ENCODE results near the gene UVRAG.

Gene UVRAG

GRCh38 chr11:75899806-75900205 lies 84.8 kb downstream of the UVRAG start:
- Histone ChIP-seq H3K36me3 (ENCODE audit: control insufficient read depth, insufficient read depth, low read length) (no peaks in the 10 kb centered on the region), H3K4me2 (ENCODE audit: low read length) (no peak overlapping the region)
- whole genome bisulfite sequencing (ENCODE audit: extremely low coverage, insufficient coverage, low lambda C conversion rate) = no CpG with 5 or more reads among the region's 2 CpGs

GRCh38 chr11:75900848-75901247 lies 85.8 kb downstream of the UVRAG start:
- Histone ChIP-seq H3K4me1 (ENCODE audit: control insufficient read depth, low read depth, low read length) (no peaks in the 10 kb centered on the region), H3K79me2 (ENCODE audit: control insufficient read depth, insufficient read depth, low read length) (no peaks in the 10 kb centered on the region), H4K8ac (ENCODE audit: low read depth, low read length) (no peak overlapping the region), H2BK15ac (replicated peaks; ENCODE audit: low read depth) (no peak overlapping the region), H3K4me3 (ENCODE audit: low read length) (no peak overlapping the region), H2AK5ac (ENCODE audit: low read length) (no peak overlapping the region), H3K4ac (ENCODE audit: low read depth, low read length) (no peak overlapping the region), H2BK120ac (ENCODE audit: low read depth, low read length) (no peak overlapping the region), H3K79me1 (ENCODE audit: low read length) (no peaks in the 10 kb centered on the region), H2BK5ac (ENCODE audit: low read length) (no peak overlapping the region), H4K5ac (ENCODE audit: low read length) (no peak overlapping the region), H3K23ac (ENCODE audit: low read length) (no peak overlapping the region), H3K4me2 (ENCODE audit: low read length) (no peak overlapping the region), H3K18ac (ENCODE audit: low read length) (no peak overlapping the region), H3K27ac (ENCODE audit: low read depth, low read length) (no peak overlapping the region), H3K56ac (ENCODE audit: low read length) (no peak overlapping the region), H3K36me3 (ENCODE audit: control insufficient read depth, insufficient read depth, low read length) (no peaks in the 10 kb centered on the region), H3K27me3 (ENCODE audit: insufficient read depth, low read length, poor library complexity) (no peaks in the 10 kb centered on the region), H3K9ac (ENCODE audit: low read length) (no peak overlapping the region)
- no peak for DNase-seq
- WGBS (ENCODE audit: extremely low coverage, insufficient coverage, low lambda C conversion rate) = no CpG with 5 or more reads among the region's 3 CpGs

More at GRCh38 chr11:75899806-75900205, 84.8 kb downstream of the UVRAG start:
- H3K27me3 ChIP-seq (ENCODE audit: insufficient read depth, low read length, poor library complexity) = no peaks in the 10 kb centered on the region
- no peak overlapping the region for H4K8ac ChIP-seq (ENCODE audit: low read depth, low read length)
- H3K4me1 ChIP-seq (ENCODE audit: control insufficient read depth, low read depth, low read length) = no peaks in the 10 kb centered on the region
- H3K4ac ChIP-seq (ENCODE audit: low read depth, low read length) = no peak overlapping the region
- no peak overlapping the region for H4K5ac ChIP-seq (ENCODE audit: low read length)
- no peak overlapping the region for H3K27ac ChIP-seq (ENCODE audit: low read depth, low read length)
- no peak overlapping the region for H3K18ac ChIP-seq (ENCODE audit: low read length)
- H3K79me2 ChIP-seq (ENCODE audit: control insufficient read depth, insufficient read depth, low read length) = no peaks in the 10 kb centered on the region
- no peak overlapping the region for H3K56ac ChIP-seq (ENCODE audit: low read length)
- H3K9ac ChIP-seq (ENCODE audit: low read length) = no peak overlapping the region
- H2BK120ac ChIP-seq (ENCODE audit: low read depth, low read length) = no peak overlapping the region
- H2AK5ac ChIP-seq (ENCODE audit: low read length) = no peak overlapping the region
- no peak overlapping the region for H2BK5ac ChIP-seq (ENCODE audit: low read length)
- H3K4me3 ChIP-seq (ENCODE audit: low read length) = no peak overlapping the region
- H2BK15ac ChIP-seq (replicated peaks; ENCODE audit: low read depth) = no peak overlapping the region
- H3K23ac ChIP-seq (ENCODE audit: low read length) = no peak overlapping the region
- DNase-seq = no peak
- H3K79me1 ChIP-seq (ENCODE audit: low read length) = no peaks in the 10 kb centered on the region

- Histone ChIP-seq H4K5ac (ENCODE audit: low read length) (no peak overlapping the region), H3K79me1 (ENCODE audit: low read length) (no peaks in the 10 kb centered on the region), H2AK5ac (ENCODE audit: low read length) (no peak overlapping the region), H3K79me2 (ENCODE audit: control insufficient read depth, insufficient read depth, low read length) (no peaks in the 10 kb centered on the region), H3K27me3 (ENCODE audit: insufficient read depth, low read length, poor library complexity) (no peaks in the 10 kb centered on the region), H3K23ac (ENCODE audit: low read length) (no peak overlapping the region), H3K4me3 (ENCODE audit: low read length) (no peak overlapping the region), H3K18ac (ENCODE audit: low read length) (no peak overlapping the region), H3K56ac (ENCODE audit: low read length) (no peak overlapping the region), H3K4ac (ENCODE audit: low read depth, low read length) (no peak overlapping the region), H3K36me3 (ENCODE audit: control insufficient read depth, insufficient read depth, low read length) (no peaks in the 10 kb centered on the region), H3K9ac (ENCODE audit: low read length) (no peak overlapping the region), H3K4me1 (ENCODE audit: control insufficient read depth, low read depth, low read length) (no peaks in the 10 kb centered on the region), H2BK120ac (ENCODE audit: low read depth, low read length) (no peak overlapping the region), H4K8ac (ENCODE audit: low read depth, low read length) (no peak overlapping the region), H2BK5ac (ENCODE audit: low read length) (no peak overlapping the region), H3K27ac (ENCODE audit: low read depth, low read length) (no peak overlapping the region), H2BK15ac (replicated peaks; ENCODE audit: low read depth) (no peak overlapping the region), H3K4me2 (ENCODE audit: low read length) (no peak overlapping the region)
- DNase-seq = peak; percentile 11
- no CpG with 5 or more reads among the region's 2 CpGs for WGBS (ENCODE audit: extremely low coverage, insufficient coverage, low lambda C conversion rate)
These were observed 87.6 kb downstream of the UVRAG start for GRCh38 chr11:75902631-75903030.

- no peak overlapping the region for H3K4ac ChIP-seq (ENCODE audit: low read depth, low read length)
- H2BK120ac ChIP-seq (ENCODE audit: low read depth, low read length) = no peak overlapping the region
- H4K5ac ChIP-seq (ENCODE audit: low read length) = no peak overlapping the region
- H2BK5ac ChIP-seq (ENCODE audit: low read length) = no peak overlapping the region
- H2BK15ac ChIP-seq (replicated peaks; ENCODE audit: low read depth) = no peak overlapping the region
- H3K36me3 ChIP-seq (ENCODE audit: control insufficient read depth, insufficient read depth, low read length) = no peaks in the 10 kb centered on the region
- H3K4me1 ChIP-seq (ENCODE audit: control insufficient read depth, low read depth, low read length) = no peaks in the 10 kb centered on the region
- H4K8ac ChIP-seq (ENCODE audit: low read depth, low read length) = no peak overlapping the region
- no peak overlapping the region for H3K4me2 ChIP-seq (ENCODE audit: low read length)
- no peak overlapping the region for H3K56ac ChIP-seq (ENCODE audit: low read length)
- no peak overlapping the region for H3K4me3 ChIP-seq (ENCODE audit: low read length)
- H3K9ac ChIP-seq (ENCODE audit: low read length) = no peak overlapping the region
- H3K79me2 ChIP-seq (ENCODE audit: control insufficient read depth, insufficient read depth, low read length) = no peaks in the 10 kb centered on the region
- no peak overlapping the region for H2AK5ac ChIP-seq (ENCODE audit: low read length)
- no peaks in the 10 kb centered on the region for H3K79me1 ChIP-seq (ENCODE audit: low read length)
- H3K18ac ChIP-seq (ENCODE audit: low read length) = no peak overlapping the region
- no peak overlapping the region for H3K23ac ChIP-seq (ENCODE audit: low read length)
- no CpG with 5 or more reads among the region's 2 CpGs for WGBS (ENCODE audit: extremely low coverage, insufficient coverage, low lambda C conversion rate)
- no peak overlapping the region for H3K27ac ChIP-seq (ENCODE audit: low read depth, low read length)
- no peak for DNase-seq
- H3K27me3 ChIP-seq (ENCODE audit: insufficient read depth, low read length, poor library complexity) = no peaks in the 10 kb centered on the region
These were observed 88.3 kb downstream of the UVRAG start for GRCh38 chr11:75903276-75903675.

DNA sequence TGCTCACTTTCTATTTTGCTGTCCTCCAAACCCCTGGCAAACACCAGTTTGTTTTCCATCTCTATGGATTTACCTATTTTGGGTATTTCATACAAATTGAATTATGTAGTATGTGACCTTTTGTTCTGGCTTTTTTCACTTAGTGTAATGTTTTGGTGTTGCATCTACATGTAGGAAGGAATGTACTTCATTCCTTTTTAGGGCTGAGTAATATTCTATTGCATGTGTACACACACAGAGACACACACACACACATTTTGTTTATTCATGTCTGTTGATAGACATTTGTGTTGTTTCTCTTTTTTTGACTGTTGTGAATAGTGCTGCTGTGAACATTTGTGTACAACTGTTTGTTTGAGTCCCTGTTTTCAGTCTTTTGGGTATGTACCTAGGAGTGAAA lies 90.4 kb downstream of the UVRAG start:
- Histone ChIP-seq H3K27me3 (ENCODE audit: insufficient read depth, low read length, poor library complexity) (no peaks in the 10 kb centered on the region), H3K79me2 (ENCODE audit: control insufficient read depth, insufficient read depth, low read length) (no peaks in the 10 kb centered on the region), H3K36me3 (ENCODE audit: control insufficient read depth, insufficient read depth, low read length) (no peaks in the 10 kb centered on the region), H3K4me2 (ENCODE audit: low read length) (no peak overlapping the region), H3K4me1 (ENCODE audit: control insufficient read depth, low read depth, low read length) (no peaks in the 10 kb centered on the region), H4K8ac (ENCODE audit: low read depth, low read length) (no peak overlapping the region), H3K79me1 (ENCODE audit: low read length) (no peaks in the 10 kb centered on the region), H2BK5ac (ENCODE audit: low read length) (no peak overlapping the region), H3K4ac (ENCODE audit: low read depth, low read length) (no peak overlapping the region), H2BK15ac (replicated peaks; ENCODE audit: low read depth) (no peak overlapping the region), H3K27ac (ENCODE audit: low read depth, low read length) (no peak overlapping the region), H3K9ac (ENCODE audit: low read length) (no peak overlapping the region), H3K23ac (ENCODE audit: low read length) (no peak overlapping the region), H3K4me3 (ENCODE audit: low read length) (no peak overlapping the region), H2BK120ac (ENCODE audit: low read depth, low read length) (no peak overlapping the region), H4K5ac (ENCODE audit: low read length) (no peak overlapping the region), H2AK5ac (ENCODE audit: low read length) (no peak overlapping the region), H3K56ac (ENCODE audit: low read length) (no peak overlapping the region), H3K18ac (ENCODE audit: low read length) (no peak overlapping the region)
- no peak for DNase-seq

- Histone ChIP-seq H3K27ac (ENCODE audit: low read depth, low read length) (no peak overlapping the region), H2BK15ac (replicated peaks; ENCODE audit: low read depth) (no peak overlapping the region), H3K4me1 (ENCODE audit: control insufficient read depth, low read depth, low read length) (no peaks in the 10 kb centered on the region), H3K27me3 (ENCODE audit: insufficient read depth, low read length, poor library complexity) (no peaks in the 10 kb centered on the region), H2AK5ac (ENCODE audit: low read length) (no peak overlapping the region), H3K56ac (ENCODE audit: low read length) (no peak overlapping the region), H3K9ac (ENCODE audit: low read length) (no peak overlapping the region), H2BK120ac (ENCODE audit: low read depth, low read length) (no peak overlapping the region), H3K4me2 (ENCODE audit: low read length) (no peak overlapping the region), H2BK5ac (ENCODE audit: low read length) (no peak overlapping the region), H3K36me3 (ENCODE audit: control insufficient read depth, insufficient read depth, low read length) (no peaks in the 10 kb centered on the region), H3K18ac (ENCODE audit: low read length) (no peak overlapping the region), H3K4me3 (ENCODE audit: low read length) (no peak overlapping the region), H3K23ac (ENCODE audit: low read length) (no peak overlapping the region), H3K79me2 (ENCODE audit: control insufficient read depth, insufficient read depth, low read length) (no peaks in the 10 kb centered on the region), H3K79me1 (ENCODE audit: low read length) (no peaks in the 10 kb centered on the region), H4K5ac (ENCODE audit: low read length) (no peak overlapping the region), H3K4ac (ENCODE audit: low read depth, low read length) (no peak overlapping the region), H4K8ac (ENCODE audit: low read depth, low read length) (no peak overlapping the region)
- no CpG with 5 or more reads among the region's 3 CpGs for WGBS (ENCODE audit: extremely low coverage, insufficient coverage, low lambda C conversion rate)
- DNase-seq = no peak
These were observed 93.0 kb downstream of the UVRAG start for GRCh38 chr11:75907906-75908527.
